Left colon (tissue), 2 donors: ENCODE measurements around the gene CDCP1. TPM values are rescaled to one million over a fixed set of nuclear protein-coding genes. Genes with fewer than 3 reads are reported as not detected.

Experiments
- ATAC-seq: fragments of 200-7000 bp; cut with Tn5 transposase; one replicate; pipeline ENCODE4 v1.9.1; 2020; ENCODE audit warnings: mild to moderate bottlenecking, moderate library complexity
- DNase-seq, 2 donors: peaks; one replicate each; pipeline ENCODE4 v3.0.0-alpha.2; 2020
- intact Hi-C, 2 donors: fragments of 100-400 bp; cut with DNase I in 1 of 2; cut with micrococcal nuclease in 1 of 2; formaldehyde crosslinking; loops; one replicate each; pipeline versions ENCODE4 v1.11.2 to v1.14.0; 2022; cut with DNase I, micrococcal nuclease
- total RNA-seq, 2 donors: library from RNA; stranded (reverse); fragmentation: NEBNext Ultra II Directional; extraction: Animal tissue kit (Norgen Biotek cat#: 25700); gene quantifications; one replicate each; pipeline ENCODE4 v1.2.1, GENCODE V29; 2021
- donor health status: DM: no; HTN: no; CAD: no.
- donor health status: DM: yes; HTN: yes; CAD: no.

CDCP1 gene
- total RNA-seq, 2 donors from 2014 or later: 89.3 to 97.0 TPM

- intact Hi-C loops: no loop called here
- no peak for DNase-seq
- peak; percentile 39 for ATAC-seq
Observed at GRCh38 chr3:45123030-45123429, 23.1 kb downstream of the CDCP1 start.

- intact Hi-C loops: no loop called here
- DNase-seq: no peak
- ATAC-seq: peak; percentile 83
Observed at GRCh38 chr3:45120359-45121158, 25.6 kb downstream of the CDCP1 start.

GRCh38 chr3:45119824-45120358, 26.3 kb downstream of the CDCP1 start:
- DNase-seq: no peak
- peak; percentile 29 for ATAC-seq
- intact Hi-C loops: no loop called here

GRCh38 chr3:45119376-45119775, 26.8 kb downstream of the CDCP1 start:
- no peak for ATAC-seq

GRCh38 chr3:45118615-45119071, 27.5 kb downstream of the CDCP1 start:
- ATAC-seq: peak; percentile 34
- intact Hi-C loops: no loop called here
- no peak for DNase-seq

More at GRCh38 chr3:45119376-45119775, 26.8 kb downstream of the CDCP1 start:
- intact Hi-C loops: no loop called here
- no peak for DNase-seq

- DNase-seq: no peak
- intact Hi-C loops: no loop called here
- ATAC-seq: no peak
Observed at GRCh38 chr3:45116350-45116749, 29.8 kb downstream of the CDCP1 start.

- ATAC-seq (no peak), DNase-seq (no peak)
- intact Hi-C loops: no loop called here
Observed at GRCh38 chr3:45113625-45114050, 32.5 kb downstream of the CDCP1 start.

GRCh38 chr3:45112939-45113338, 33.2 kb downstream of the CDCP1 start:
- intact Hi-C loops: no loop called here
- ATAC-seq: no peak

GRCh38 chr3:45110509-45110833, 35.7 kb downstream of the CDCP1 start:
- ATAC-seq: no peak
- intact Hi-C loops: no loop called here
- no peak for DNase-seq

More at GRCh38 chr3:45112939-45113338, 33.2 kb downstream of the CDCP1 start:
- DNase-seq: no peak

- DNase-seq: peak; percentile 44 to 79
- intact Hi-C loops: no loop called here
- peak; percentile 94 for ATAC-seq
Observed at GRCh38 chr3:45109771-45110508, 36.2 kb downstream of the CDCP1 start.

GRCh38 chr3:45106874-45107273, 39.3 kb downstream of the CDCP1 start:
- DNase-seq (no peak), ATAC-seq (no peak)
- intact Hi-C loops: no loop called here

- intact Hi-C loops: no loop called here
- ATAC-seq (no peak), DNase-seq (no peak)
Observed at GRCh38 chr3:45105855-45106671, 40.1 kb downstream of the CDCP1 start.

- no peak for DNase-seq
- ATAC-seq: no peak
- intact Hi-C loops: no loop called here
Observed at GRCh38 chr3:45104715-45105711, 41.2 kb downstream of the CDCP1 start.

- DNase-seq (no peak), ATAC-seq (no peak)
- intact Hi-C loops: no loop called here
Observed at GRCh38 chr3:45103753-45104714, 42.1 kb downstream of the CDCP1 start.

GRCh38 chr3:45103334-45103733, 42.8 kb downstream of the CDCP1 start:
- DNase-seq: no peak
- peak; percentile 71 for ATAC-seq
- intact Hi-C loops: no loop called here

GRCh38 chr3:45100981-45101407, 45.2 kb downstream of the CDCP1 start:
- no peak for ATAC-seq
- intact Hi-C loops: no loop called here
- DNase-seq: no peak

- ATAC-seq (no peak), DNase-seq (no peak)
- intact Hi-C loops: no loop called here
Observed at GRCh38 chr3:45098310-45098709, 47.9 kb downstream of the CDCP1 start.
